ENCODE data around the gene TUBG1.

Gene TUBG1

GRCh38 chr17:42632949-42633444, 23.5 kb downstream of the TUBG1 start:
- no peak for ATAC-seq
- TF ChIP-seq ZFP3 (CRISPR knock-in tag; IDR thresholded peaks at IDR 0.05) = no peak
- TF ChIP-seq BACH2 (CRISPR knock-in tag; IDR thresholded peaks at IDR 0.05; ENCODE audit: borderline replicate concordance) = no peak
- no peak for TF ChIP-seq PATZ1 (CRISPR knock-in tag; IDR thresholded peaks at IDR 0.05; ENCODE audit: borderline replicate concordance)
- no peak for TF ChIP-seq TCF4 (CRISPR knock-in tag; IDR thresholded peaks at IDR 0.05; ENCODE audit: borderline replicate concordance)
- no peak for TF ChIP-seq RARB (CRISPR knock-in tag; IDR thresholded peaks at IDR 0.05)
- TF ChIP-seq ESRRG (CRISPR knock-in tag; IDR thresholded peaks at IDR 0.05) = no peak
- TF ChIP-seq ARNTL (CRISPR knock-in tag; IDR thresholded peaks at IDR 0.05; ENCODE audit: borderline replicate concordance, low read depth) = no peak
- TF ChIP-seq, protein P1, sequence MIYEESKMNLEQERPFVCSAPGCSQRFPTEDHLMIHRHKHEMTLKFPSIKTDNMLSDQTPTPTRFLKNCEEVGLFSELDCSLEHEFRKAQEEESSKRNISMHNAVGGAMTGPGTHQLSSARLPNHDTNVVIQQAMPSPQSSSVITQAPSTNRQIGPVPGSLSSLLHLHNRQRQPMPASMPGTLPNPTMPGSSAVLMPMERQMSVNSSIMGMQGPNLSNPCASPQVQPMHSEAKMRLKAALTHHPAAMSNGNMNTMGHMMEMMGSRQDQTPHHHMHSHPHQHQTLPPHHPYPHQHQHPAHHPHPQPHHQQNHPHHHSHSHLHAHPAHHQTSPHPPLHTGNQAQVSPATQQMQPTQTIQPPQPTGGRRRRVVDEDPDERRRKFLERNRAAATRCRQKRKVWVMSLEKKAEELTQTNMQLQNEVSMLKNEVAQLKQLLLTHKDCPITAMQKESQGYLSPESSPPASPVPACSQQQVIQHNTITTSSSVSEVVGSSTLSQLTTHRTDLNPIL (CRISPR knock-in tag; IDR thresholded peaks at IDR 0.05; ENCODE audit: low read depth) = no peak
- TF ChIP-seq ZNF565 (CRISPR knock-in tag; conservative IDR thresholded peaks at IDR 0.05; ENCODE audit: low read depth) = no peak

DNA sequence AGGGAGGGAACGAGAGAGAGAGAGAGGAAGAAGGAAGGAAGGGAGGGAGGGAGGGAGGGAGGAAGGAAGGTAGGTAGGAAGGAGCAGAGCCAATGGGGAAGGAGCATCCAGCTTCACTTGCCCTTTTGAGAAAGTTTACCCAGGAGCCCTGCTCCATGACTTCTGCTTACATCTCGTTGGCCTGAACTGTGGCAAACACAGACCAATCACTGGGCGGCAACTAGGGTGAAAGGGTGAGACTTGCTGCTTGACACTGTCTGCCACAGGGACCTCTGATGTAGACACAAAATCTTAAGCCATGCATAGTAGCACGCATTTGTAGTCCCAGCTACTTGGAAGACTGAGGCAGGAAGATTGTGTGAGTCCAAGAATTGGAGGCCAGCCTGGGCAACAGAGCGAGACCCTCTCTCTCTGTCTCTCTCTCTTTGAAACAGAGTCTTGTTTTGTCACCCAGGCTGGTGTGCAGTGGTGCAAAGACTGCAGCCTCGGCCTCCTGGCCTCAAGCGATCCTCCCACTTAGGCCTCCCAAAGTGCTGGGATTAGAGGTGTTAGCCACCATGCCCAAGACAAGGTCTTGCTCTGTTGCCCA, 30.1 kb downstream of the TUBG1 start:
- TF ChIP-seq, protein P2, sequence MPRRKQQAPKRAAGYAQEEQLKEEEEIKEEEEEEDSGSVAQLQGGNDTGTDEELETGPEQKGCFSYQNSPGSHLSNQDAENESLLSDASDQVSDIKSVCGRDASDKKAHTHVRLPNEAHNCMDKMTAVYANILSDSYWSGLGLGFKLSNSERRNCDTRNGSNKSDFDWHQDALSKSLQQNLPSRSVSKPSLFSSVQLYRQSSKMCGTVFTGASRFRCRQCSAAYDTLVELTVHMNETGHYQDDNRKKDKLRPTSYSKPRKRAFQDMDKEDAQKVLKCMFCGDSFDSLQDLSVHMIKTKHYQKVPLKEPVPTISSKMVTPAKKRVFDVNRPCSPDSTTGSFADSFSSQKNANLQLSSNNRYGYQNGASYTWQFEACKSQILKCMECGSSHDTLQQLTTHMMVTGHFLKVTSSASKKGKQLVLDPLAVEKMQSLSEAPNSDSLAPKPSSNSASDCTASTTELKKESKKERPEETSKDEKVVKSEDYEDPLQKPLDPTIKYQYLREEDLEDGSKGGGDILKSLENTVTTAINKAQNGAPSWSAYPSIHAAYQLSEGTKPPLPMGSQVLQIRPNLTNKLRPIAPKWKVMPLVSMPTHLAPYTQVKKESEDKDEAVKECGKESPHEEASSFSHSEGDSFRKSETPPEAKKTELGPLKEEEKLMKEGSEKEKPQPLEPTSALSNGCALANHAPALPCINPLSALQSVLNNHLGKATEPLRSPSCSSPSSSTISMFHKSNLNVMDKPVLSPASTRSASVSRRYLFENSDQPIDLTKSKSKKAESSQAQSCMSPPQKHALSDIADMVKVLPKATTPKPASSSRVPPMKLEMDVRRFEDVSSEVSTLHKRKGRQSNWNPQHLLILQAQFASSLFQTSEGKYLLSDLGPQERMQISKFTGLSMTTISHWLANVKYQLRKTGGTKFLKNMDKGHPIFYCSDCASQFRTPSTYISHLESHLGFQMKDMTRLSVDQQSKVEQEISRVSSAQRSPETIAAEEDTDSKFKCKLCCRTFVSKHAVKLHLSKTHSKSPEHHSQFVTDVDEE (CRISPR knock-in tag; IDR thresholded peaks at IDR 0.05) = no peak
- TF ChIP-seq GLIS3 (CRISPR knock-in tag; IDR thresholded peaks at IDR 0.05) = no peak
- no peak for TF ChIP-seq CSRNP3 (CRISPR knock-in tag; IDR thresholded peaks at IDR 0.05)
- no peak for TF ChIP-seq ZFP3 (CRISPR knock-in tag; IDR thresholded peaks at IDR 0.05)
- no peak for TF ChIP-seq ARNTL (CRISPR knock-in tag; IDR thresholded peaks at IDR 0.05; ENCODE audit: borderline replicate concordance, low read depth)
- no peak for TF ChIP-seq PPARA (CRISPR knock-in tag; IDR thresholded peaks at IDR 0.05; ENCODE audit: borderline replicate concordance)
- TF ChIP-seq RARB (CRISPR knock-in tag; IDR thresholded peaks at IDR 0.05) = no peak
- no peak for TF ChIP-seq BACH2 (CRISPR knock-in tag; IDR thresholded peaks at IDR 0.05; ENCODE audit: borderline replicate concordance)
- no peak for TF ChIP-seq ZC3H10 (CRISPR knock-in tag; IDR thresholded peaks at IDR 0.05)
- no peak for TF ChIP-seq TOX (CRISPR knock-in tag; IDR thresholded peaks at IDR 0.05; ENCODE audit: borderline replicate concordance)
- no peak for TF ChIP-seq ZNF565 (CRISPR knock-in tag; conservative IDR thresholded peaks at IDR 0.05; ENCODE audit: low read depth)
- TF ChIP-seq ZFP30 (CRISPR knock-in tag; IDR thresholded peaks at IDR 0.05) = no peak
- TF ChIP-seq CSDC2 (CRISPR knock-in tag; IDR thresholded peaks at IDR 0.05) = no peak
- TF ChIP-seq TCF4 (CRISPR knock-in tag; IDR thresholded peaks at IDR 0.05; ENCODE audit: borderline replicate concordance) = no peak
- no peak for TF ChIP-seq PATZ1 (CRISPR knock-in tag; IDR thresholded peaks at IDR 0.05; ENCODE audit: borderline replicate concordance)
- TF ChIP-seq SNAI2 (CRISPR knock-in tag; IDR thresholded peaks at IDR 0.05) = no peak
- TF ChIP-seq, protein P3, sequence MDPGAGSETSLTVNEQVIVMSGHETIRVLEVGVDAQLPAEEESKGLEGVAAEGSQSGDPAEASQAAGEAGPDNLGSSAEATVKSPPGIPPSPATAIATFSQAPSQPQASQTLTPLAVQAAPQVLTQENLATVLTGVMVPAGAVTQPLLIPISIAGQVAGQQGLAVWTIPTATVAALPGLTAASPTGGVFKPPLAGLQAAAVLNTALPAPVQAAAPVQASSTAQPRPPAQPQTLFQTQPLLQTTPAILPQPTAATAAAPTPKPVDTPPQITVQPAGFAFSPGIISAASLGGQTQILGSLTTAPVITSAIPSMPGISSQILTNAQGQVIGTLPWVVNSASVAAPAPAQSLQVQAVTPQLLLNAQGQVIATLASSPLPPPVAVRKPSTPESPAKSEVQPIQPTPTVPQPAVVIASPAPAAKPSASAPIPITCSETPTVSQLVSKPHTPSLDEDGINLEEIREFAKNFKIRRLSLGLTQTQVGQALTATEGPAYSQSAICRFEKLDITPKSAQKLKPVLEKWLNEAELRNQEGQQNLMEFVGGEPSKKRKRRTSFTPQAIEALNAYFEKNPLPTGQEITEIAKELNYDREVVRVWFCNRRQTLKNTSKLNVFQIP (CRISPR knock-in tag; IDR thresholded peaks at IDR 0.05; ENCODE audit: borderline replicate concordance, low read depth) = no peak
- no peak for TF ChIP-seq ZNF8 (CRISPR knock-in tag; IDR thresholded peaks at IDR 0.05)
- no peak for TF ChIP-seq OSR1 (CRISPR knock-in tag; IDR thresholded peaks at IDR 0.05)
- ATAC-seq = no peak

Measured in SK-N-SH treated with all-trans-retinoic acid at 6 μM for 48 hours (cell line).